ENCODE measurements around the gene ANKRD60.

The ANKRD60 gene, protein sequence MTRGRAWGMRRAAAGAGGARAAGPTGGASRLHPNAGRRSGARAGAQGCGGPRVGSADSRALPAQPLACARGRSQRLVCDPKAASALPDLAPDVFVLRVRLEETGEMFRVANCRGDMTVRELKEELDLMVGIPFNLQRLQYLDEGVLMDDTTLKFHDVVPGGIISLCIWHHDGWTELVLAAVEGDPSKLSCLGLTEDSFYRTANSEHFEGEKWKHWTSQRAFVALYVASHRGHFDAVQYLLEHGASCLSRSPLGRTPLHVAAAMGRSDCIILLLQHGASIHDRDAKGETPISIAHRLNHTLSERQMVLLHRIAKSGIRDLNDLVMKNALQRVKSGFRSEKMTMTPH

DNA sequence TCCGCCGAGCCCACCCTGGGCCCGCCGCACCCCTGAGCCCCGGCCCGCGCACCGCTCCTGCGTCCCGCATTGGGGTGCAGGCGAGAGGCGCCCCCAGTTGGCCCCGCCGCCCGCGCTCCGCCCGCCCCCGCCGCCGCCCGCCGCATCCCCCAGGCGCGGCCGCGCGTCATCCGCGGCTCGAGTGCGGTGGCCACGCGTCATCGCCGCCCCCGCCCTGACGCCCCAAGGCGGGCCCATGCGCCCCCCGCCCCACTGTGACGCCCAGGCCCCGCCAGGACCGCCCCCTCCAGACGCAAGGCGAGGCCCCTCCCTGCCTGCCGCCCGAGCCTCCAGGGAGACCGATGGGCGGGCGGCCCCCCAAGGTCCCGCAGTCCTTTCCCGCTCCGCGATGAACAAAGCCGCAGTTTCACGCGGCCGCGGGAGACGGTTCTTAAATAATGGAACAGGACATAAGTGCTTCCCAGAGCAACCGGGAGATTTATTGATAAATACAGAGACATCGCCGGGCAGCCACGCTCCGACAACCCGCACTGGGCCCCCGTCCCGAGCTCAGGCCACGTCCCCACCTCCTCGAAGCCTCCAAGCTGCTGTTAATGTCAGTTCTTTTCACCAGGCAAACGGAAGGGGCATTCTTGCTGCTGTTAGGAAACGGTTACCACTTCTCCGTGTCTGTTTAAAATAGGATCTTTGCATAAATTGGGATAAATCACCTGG, at the start of gene ANKRD60:
Gene ANKRD60, minus strand, starts transcription at position 170 of the 714 bp plus-strand sequence. Its CDS starts 0 bp downstream, at position 170.
- no peak for DNase-seq

DNA sequence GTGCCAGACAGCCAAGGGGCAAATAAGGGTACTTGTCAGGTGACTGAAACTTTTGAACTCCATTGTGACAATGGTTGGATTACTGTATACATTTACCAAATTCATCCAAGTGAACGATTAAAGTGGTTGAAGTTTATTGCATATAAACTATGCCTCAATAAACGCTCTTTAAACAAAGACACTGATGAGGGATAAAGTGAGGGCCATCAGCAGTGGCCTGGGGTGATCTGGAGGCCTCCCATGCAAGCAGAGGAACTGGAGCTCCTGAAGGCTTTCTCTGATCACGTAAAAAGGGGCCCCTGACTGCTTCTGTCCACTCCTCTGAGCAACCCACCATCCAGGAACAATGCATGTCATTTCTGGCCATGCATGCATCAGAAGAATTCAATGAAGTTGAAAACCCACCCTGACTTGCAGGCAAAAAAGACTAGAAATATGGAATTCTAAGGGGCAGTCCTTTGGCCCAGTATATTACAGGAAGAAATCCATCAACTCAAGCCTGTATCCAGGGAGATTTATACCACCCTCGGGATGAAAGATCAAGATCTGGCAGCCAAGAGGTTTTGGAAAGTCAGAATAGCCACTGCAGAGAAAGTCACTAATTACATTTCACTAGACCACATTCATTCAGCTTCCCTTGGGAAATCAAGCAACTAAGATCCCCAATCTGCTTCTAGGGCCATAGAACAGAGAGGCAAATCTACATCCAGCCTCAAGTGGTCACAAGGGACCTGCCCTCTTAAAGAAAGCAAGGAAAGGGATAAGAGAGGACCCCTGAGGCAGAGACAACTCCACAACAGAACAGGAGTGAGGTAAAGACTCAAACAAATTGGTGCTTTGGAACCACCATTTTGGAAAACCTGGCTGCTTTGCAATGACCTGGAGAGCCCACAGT, 49.4 kb upstream of the ANKRD60 start:
- DNase-seq: no peak

DNA sequence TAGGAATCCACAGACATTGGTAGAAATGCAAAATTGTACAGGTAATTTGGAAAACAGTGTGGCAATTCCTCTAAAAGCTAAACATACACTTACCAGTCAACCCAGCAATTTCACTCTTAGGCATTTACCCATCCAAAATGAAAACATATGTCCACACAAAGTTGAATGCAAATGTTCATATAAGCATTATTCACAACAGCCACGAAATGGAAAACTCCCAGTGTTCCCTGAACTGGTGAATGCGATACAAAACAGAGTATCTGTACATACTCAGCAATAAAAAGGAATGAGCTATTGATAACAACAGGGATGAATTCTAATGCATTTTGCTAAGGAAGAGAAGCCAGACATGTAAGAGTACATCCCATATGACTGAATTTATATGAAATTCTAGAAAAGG, 48.7 kb upstream of the ANKRD60 start:
- no peak for DNase-seq

DNA sequence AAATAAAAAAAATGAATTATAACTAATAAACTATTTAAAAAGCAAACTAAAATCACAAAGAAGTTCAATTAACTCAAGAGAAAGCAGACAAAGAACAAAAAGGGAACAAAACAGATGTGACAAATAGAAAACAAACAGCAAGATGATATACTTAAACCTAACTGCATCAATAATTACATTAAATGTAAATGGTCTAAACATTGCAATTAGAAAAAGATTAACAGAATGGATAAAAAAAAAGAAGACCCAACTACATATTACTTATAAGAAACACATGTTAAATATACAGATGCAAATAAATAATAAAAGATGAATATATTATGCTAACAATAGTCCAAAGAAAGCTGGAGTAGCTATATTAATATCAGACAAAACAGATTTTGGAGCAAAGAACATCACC, 45.9 kb upstream of the ANKRD60 start:
- DNase-seq: no peak

DNA sequence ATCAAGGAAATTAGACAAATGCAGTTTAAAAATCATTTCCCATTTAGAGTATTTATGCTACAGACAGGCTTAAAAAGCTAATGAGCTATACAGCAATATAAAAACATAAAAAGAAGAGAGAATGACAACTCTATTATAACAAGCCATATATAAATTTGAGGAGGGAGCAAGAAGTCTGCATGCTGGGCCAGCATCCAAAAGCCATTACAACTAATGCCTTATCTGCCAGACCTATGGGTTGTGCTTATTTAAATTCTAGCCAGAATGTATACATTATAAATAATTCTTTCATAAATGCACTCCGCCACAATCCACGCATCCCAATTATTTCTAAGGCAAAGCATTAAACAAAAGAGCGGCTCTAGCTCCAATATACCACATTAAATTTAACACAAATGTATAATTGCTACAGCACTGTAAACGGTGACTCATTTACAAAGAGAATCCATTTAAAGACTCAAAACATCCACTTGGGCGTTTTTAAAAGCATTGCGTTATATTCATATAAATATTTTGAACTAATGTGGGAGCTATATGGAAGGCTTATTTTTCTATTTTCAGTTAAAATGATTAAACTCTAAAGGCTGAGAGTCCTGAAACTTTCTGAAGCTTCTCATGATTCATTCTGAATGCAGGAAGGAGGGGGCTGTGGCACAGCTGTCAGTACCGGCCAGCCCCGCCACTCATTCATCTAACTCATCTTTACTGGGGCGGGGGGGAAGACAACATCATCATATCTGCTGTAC, 43.3 kb upstream of the ANKRD60 start:
- no peak for DNase-seq

DNA sequence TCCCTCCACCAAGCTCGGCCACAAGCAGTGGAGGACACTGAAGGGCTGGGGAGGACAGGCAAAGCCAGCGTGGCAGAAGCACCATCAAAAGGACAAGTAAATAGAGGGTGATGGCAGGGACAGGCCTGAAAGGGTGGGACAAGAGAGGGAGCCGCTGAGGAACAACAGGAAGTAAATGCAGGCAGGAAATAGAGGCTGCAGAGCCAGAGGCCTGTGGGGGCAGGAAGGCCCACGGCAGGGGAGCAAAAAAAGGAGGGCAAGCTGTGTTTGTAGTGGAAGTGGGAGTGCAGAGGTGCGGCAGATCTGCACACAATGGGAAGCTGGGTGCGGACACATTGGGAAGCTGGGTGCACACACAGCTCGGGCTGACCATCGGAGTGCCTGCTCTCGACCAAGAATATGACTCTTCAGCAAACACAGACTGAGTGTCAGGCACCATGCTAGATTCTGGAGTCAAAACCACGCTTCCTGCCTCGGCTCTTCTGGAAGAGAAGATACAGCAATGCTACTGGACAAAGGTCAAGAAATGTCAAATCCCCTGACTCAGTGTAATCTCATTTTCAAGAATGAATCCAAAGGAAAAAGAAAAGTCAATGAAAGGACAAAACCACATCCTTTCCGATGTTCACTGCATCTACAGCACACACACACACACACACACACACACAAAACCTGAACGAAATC, 40.6 kb upstream of the ANKRD60 start:
- DNase-seq: no peak

DNA sequence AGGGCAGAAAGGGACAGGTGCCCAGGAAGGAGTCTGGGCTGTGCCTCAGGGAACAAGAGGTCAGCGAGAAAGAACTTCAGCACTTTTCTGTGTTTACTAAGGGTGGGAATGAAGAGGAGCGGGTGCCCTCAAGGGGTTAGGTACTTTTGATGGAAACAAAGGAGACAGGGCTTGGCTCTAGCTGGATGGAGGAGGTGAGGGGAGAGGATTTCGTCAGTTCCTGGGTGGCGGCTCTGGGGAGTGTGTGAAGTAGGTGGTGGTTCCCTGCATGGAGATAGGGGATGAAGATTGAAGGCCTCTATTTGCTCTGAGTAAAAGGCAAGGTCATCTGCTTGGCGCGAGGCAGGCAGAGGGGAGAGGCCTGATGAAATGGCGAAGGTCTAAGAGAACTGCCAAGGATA, 40.0 kb upstream of the ANKRD60 start:
- DNase-seq: no peak

DNA sequence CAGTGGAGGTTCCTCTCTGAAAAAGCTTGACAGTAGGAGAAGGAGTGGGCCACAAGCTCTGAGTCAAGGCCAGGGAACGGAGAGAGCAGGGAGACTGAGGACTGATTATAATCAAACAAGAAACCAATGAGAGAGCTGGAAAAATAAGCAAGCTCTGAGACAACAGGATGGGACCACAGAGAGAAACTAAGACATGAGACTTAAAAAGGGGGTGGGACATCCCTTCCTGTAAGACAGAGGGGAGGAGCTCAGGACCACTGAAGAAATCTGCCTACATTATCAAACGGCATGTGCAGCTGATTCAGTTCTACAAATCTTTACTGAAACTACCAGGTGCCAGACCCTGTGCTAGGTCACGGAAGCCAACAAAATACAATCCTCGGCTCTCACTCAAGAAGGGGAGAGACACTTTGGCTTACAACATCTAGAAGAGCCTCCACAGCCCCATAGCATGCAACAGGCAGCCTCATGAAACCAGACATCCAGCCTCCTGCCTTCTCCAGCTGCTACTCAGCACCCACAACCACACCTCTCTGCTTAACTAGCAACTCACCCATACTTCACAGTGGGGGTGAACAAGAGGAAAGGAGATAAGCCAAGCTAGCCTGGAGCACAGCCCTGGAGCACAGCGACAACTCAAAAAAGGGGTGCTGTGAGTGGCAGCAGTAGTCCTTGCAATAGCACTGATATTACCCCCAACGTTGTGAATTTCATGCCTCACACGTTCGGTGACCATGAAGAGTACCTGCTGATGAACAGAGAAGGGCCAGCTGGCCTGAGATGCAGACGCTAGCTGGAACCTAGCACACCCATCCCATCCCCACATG, 39.1 kb upstream of the ANKRD60 start:
- no peak for DNase-seq

DNA sequence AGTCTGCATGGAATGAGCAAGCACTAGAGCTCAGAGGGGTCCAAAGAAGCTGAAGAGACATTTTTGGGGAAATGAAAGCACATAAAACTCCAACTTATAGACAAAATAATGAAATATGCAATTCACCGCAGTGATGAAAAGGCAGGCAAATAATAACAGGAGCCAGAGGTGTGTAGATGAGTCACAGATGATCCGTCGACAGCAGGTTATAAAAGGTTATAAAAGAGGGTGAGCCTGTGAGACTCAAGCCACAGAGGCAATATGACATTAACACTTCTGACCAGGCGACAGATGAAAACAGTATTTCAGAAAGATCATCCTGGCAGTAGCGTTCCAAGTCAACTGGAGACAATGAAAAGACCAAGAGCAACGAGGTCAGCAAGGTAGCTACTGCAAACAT, 35.8 kb upstream of the ANKRD60 start:
- DNase-seq: no peak

DNA sequence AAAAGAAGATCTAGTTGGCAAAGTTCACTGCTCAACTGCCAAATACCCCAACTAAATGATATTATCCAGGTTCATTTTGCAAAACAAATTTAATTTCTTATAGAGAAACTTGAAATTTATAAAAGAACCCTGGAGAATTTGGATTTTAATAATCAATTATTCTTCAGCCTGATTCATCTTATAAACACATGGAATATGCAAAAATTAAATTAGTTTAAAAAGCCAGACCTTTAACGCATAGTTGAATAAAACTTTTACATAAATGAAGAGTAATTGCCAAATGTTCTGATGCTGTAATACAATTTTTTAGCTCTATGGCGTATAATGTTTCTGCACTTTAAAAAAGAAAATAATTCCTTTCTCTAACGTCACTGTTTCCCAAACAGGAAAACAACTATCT, 33.2 kb upstream of the ANKRD60 start:
- DNase-seq: no peak

DNA sequence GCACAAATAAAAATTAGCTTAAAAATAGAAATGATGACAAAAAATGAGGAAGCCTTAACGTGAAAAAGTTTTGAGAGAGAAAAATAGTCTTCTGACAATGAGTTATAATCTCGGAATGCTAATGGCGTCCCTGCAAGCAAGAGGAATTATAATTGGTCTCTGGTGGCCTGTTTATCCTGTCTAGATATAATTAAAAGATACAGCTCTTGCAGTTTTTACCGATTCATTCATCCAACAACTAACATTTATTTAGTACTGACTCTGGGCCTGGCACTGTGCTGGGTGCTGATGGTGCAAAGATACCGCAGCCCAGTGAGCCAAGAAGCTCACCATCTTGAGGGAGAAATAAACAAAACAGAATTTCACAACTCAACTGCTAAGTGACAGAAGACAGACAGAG, 31.6 kb upstream of the ANKRD60 start:
- no peak for DNase-seq

DNA sequence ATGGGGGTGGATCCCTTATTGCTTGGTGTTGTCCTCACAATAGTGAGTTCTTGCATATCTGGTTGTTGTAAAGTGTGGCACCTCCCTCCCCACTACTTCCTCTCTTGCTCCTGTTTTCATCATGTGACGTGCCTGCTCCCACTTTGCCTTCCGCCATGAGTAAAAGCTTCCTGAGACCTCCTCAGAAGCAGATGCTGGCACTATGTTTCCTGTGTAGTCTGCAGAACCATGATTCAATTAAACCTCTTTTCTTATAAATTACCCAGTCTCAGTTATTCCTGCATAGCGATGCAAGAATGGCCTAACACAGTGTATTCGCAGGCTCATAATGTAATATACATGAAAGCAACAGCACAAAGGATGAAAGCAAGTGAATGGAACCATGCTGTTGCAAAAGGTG, 28.4 kb upstream of the ANKRD60 start:
- no peak for DNase-seq

DNA sequence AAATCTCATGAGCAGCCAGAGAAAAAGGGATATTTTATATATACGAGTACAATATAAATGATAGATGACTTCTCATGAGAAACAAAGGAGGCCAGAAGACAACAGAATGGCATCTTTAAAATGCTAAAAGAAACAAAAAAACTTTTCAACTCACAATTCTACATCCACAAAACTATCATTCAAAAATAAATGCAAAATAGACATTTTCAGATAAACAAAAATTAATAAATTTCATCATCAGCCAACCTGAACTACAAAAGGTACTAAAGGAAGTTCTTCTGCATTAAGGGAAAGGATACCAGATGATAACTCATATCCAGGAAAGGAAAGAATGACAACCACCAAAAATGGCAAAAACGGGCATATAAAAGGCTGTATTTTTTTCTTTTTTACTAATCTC, 27.9 kb upstream of the ANKRD60 start:
- DNase-seq: no peak

DNA sequence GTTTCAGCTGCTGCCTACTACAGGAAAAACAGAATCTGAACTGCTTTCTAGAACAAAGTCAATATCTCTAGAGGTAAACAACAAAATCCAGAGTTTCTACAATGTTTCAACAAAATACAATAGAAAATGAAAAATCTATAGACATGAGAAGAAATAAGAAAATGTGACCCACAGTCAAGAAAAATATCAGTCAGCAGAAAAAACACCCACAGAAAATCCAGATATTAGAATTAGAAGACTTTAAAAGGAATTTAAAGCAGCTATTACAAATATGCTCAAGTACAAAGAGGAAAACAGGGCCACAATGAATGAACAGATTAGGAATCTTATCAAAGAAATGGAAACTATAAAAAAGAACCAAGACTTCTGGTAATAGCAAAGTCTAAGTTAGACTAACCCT, 26.4 kb upstream of the ANKRD60 start:
- no peak for DNase-seq

DNA sequence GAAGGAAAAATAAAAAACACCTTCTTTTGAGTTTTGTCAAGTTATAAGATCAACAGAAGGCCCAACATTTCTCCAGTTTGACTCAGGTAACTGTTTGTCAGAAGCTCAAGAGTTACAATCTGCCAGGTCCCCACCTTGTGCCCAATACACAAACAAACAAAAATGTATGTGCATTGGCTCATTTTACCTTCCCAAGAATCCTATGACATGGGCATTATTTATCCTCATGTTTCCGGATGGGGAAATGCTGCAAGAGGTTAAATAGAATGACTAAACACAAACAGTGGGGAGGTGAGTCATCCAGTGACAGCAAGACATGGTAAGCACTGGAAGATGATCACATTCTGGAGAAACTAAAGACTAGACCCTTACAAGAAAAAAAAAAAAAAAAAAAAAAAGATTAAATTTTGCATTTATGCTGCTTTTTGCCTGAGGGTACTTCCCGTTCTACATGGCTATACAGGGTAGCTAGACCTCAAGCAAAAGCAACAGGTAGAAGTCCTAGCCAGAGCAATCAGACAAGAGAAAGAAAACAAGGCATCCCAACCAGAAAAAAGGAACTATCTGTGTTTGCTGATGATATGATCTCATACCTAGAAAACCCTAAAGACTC, 23.6 kb upstream of the ANKRD60 start:
- no peak for DNase-seq

DNA sequence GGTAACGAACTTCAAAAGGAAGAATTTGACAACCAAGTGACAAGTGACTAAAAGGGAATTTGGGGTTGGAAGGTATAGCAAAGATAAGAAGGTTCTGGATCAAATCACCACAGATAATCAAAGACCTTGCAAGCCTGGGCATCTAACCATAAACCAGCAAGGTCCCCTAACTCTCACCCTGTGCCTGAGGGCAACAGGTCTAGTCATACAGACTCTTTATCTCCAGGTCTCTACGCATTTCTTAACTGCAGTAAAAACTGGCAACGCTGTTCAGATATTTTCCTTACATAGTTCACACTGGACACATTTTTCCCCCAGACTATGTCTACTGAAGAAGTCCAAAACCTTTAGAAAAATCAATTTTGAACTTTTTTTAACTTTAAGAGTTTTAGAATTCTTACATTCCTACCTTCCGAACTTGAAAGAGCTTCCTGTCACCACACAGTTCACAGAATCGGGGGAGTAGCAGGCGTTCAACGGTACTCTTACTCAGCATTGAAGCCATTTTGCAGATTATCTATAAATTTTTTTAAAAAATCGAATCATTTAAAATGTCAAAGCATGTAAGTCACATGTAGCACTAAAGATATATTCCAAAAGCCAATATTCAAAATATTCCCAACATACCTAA, 23.0 kb upstream of the ANKRD60 start:
- no peak for DNase-seq

DNA sequence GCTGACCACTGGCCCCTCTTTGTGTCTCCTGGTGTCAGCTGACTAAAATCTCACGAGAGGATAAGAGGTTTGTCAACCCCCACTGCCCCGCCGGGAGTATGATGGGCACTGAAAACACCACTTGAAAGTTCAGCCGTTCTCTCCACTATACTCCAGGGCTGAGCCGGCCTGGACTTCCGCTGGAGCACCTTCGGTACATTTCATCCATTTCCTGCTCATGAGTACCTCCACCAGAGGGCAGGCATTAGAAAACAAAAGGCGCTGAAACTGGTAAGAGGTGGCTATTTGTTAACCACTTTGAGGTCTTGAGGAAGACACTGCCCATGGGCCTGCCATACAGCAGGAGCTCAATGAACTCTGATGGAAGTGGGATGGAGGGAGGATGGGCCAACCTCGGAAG, 17.9 kb upstream of the ANKRD60 start:
- no peak for DNase-seq

DNA sequence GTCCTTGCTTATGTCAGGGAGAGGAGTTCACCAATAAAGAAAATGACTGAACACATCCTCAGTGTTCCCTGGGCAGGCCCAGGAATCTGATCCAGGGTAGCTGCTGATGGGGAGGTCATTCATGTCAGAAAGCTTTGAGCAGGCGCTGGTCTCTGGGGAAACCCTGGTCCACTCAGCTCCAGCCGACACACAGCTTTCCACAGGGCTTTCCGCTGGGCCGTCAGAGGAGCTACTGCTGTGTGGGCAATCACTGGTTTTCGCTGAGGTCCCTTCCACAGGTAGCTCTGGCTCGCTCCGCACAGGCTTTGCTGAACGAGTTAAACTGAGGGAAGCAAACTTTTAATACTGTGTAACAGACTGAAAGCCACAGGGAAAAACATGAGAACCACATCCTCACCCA, 17.5 kb upstream of the ANKRD60 start:
- DNase-seq: no peak

DNA sequence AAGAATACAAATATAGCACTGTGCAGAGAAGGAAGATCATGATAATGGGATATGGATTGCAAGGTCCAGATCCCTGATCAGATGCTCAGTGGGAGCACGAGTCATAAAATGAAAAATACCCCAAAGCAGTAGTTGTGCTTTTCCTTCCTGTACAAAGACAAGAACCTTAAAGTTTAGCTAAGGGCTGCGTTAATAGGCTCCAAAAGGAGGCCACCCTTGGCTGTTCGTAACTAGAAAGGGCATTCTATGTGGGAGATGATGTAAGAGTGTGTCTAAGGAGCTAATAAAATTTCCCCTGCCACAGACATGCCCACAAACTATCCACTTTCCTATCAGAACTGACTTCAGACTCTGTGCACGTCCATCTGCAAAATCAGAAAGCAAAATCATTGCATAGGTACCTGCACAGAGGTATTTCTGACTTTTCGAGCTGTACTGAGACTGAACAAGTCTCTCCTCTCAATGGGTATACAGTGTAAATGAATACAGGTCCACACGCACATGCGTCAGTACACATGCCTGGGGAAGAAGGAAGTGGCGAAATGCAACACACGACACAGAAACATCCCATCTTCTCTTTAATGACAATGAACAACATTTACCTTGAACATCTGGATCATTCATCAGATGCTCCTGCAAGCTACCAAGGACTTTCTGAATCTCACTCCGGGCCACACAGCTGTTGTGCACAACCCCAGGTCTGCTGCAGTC, 16.9 kb upstream of the ANKRD60 start:
- no peak for DNase-seq

Data from SIG-M5 (cell line).